Pancreas (tissue), 10 donors: ENCODE measurements around the gene STYX. TPM values are rescaled to one million over a fixed set of nuclear protein-coding genes. Genes with fewer than 3 reads are reported as not detected.

Source experiments
- ATAC-seq, 4 donors: fragments of 200-7000 bp; cut with Tn5 transposase; one replicate each; pipeline versions ENCODE4 v1.8.0 to v1.9.1; 2020; ENCODE audit warnings: mild to moderate bottlenecking in 4 of 4, moderate library complexity in 4 of 4
- DNase-seq, 6 donors: peaks; one replicate each; pipeline ENCODE4 v3.0.0-alpha.2; 2020
- FAIRE-seq: peaks from 2 replicates; lab custom pipeline; 2012; peaks lifted over from hg19 to GRCh38; lab: Jason Lieb, UNC
- H3K27ac ChIP-seq, 4 donors: fragments of 200-600 bp; sonication (generic); 1 replicate in 3 of 4; 2 replicates in 1 of 4; pipeline versions ENCODE4 v1.5.0 to v1.8.0; 2020
- H3K27me3 ChIP-seq, 4 donors: fragments of 200-600 bp; one replicate each; pipeline ENCODE4 v1.8.0; 2021
- H3K36me3 ChIP-seq, 3 donors: fragments of 200-600 bp; sonication (generic) in 1 of 3; one replicate each; pipeline versions ENCODE4 v1.5.0 to v1.8.0; 2020 to 2021
- H3K4me1 ChIP-seq, 3 donors: fragments of 200-600 bp; one replicate each; pipeline ENCODE4 v1.8.0; 2021
- H3K4me3 ChIP-seq, 4 donors: fragments of 200-600 bp; sonication (generic) in 2 of 4; one replicate each; pipeline versions ENCODE4 v1.5.0 to v1.8.0; 2020 to 2021
- H3K9me3 ChIP-seq, 4 donors: fragments of 200-600 bp; one replicate each; pipeline ENCODE4 v1.8.0; 2021
- CTCF ChIP-seq, 4 donors: fragments of 200-600 bp; sonication (generic) in 3 of 4; IDR thresholded peaks; one replicate each; pipeline versions ENCODE4 v1.5.0 to v1.8.0; 2021; ENCODE audit warnings: antibody characterized with exemption in 4 of 4
- WGBS, 2 donors: extraction: QIAGEN DNeasy Blood & Tissue Kit; methylation state at CpG; one replicate each; pipeline ENCODE4 v1.1.7; 2013; 5-methylcytosine and 5-hydroxymethylcytosine counted together
- intact Hi-C, 3 donors: fragments of 100-400 bp; cut with DNase I; formaldehyde crosslinking; loops; one replicate each; pipeline versions ENCODE4 v1.11.1 to v1.14.2; 2022
- polyA plus RNA-seq, 2 donors: library from polyadenylated mRNA; stranded (reverse); fragments of 200-250 nt; gene quantifications; one replicate each; pipeline ENCODE4 v1.2.3, GENCODE V29; 2013
- total RNA-seq, 6 donors: library from RNA; stranded (reverse); fragmentation: NEBNext Ultra II Directional in 4 of 6; extraction: Animal tissue kit (Norgen Biotek cat#: 25700) in 4 of 6; gene quantifications; one replicate each; pipeline versions ENCODE4 v1.2.1 to v1.2.4, GENCODE V29; 2021 to 2023
- donor health status: healthy with polysubstance abuse.
- donor health status: DM: no; HTN: no; CAD: no; lungs with moderate emphysema.
- donor health status: DM: no; HTN: no; CAD: no.
- donor health status: control.
- donor health status: control.
- donor health status: Bipolar disorder and iron deficiency.
- donor health status: DM: yes; HTN: yes; CAD: no.
- donor health status: DM: no; HTN: no; CAD: no.
- donor health status: DM: no; HTN: no; CAD: no.
- donor health status: DM: yes; HTN: yes; CAD: no.

STYX gene
- total and polyA plus RNA-seq, 8 donors: 2.9 to 7.8 (median 5.1) TPM

GRCh38 chr14:52783206-52783605, 53.2 kb downstream of the STYX start:
- Histone ChIP-seq H3K27ac (no peak overlapping the region), H3K36me3 (peaks cover 0 to 4% (median 0%) of the 10 kb centered on the region in 3 donors), H3K27me3 (no peaks in the 10 kb centered on the region), H3K4me3 (no peak overlapping the region), H3K9me3 (no peaks in the 10 kb centered on the region), H3K4me1 (peaks cover 0 to 5% (median 0%) of the 10 kb centered on the region in 3 donors)
- no peak for DNase-seq
- no peak for FAIRE-seq
- intact Hi-C loops: no loop called here
- no peak for ATAC-seq
- 92 to 93% methylated on average over 1 of the region's 1 CpG for WGBS, 2 donors
- TF ChIP-seq CTCF (IDR thresholded peaks at IDR 0.05): no peak

- Histone ChIP-seq H3K27ac (no peak overlapping the region), H3K4me3 (no peak overlapping the region), H3K36me3 (no peaks in the 10 kb centered on the region), H3K9me3 (no peaks in the 10 kb centered on the region), H3K27me3 (no peaks in the 10 kb centered on the region), H3K4me1 (peaks cover under 1 to 12% (median 10%) of the 10 kb centered on the region in 3 donors)
- no peak for TF ChIP-seq CTCF (IDR thresholded peaks at IDR 0.05)
- FAIRE-seq (no peak), ATAC-seq (no peak), DNase-seq (no peak)
- intact Hi-C loops: no loop called here
Measured at GRCh38 chr14:52786887-52787286, 56.9 kb downstream of the STYX start.

- Histone ChIP-seq H3K27ac (no peak overlapping the region), H3K4me3 (peak overlapping the region in 2 of 4 donors; percentile 57 to 66), H3K9me3 (no peaks in the 10 kb centered on the region), H3K27me3 (no peaks in the 10 kb centered on the region), H3K4me1 (peaks cover 7 to 20% (median 12%) of the 10 kb centered on the region in 3 donors), H3K36me3 (no peaks in the 10 kb centered on the region)
- ATAC-seq: no peak
- intact Hi-C loops: no loop called here
- FAIRE-seq: no peak
- 45 to 74% methylated on average over 2 of the region's 2 CpGs for WGBS, 2 donors
- DNase-seq: no peak
- no peak for TF ChIP-seq CTCF (IDR thresholded peaks at IDR 0.05)
Measured at GRCh38 chr14:52789118-52789517, 59.2 kb downstream of the STYX start.

- H3K4me1 ChIP-seq: peaks cover 7 to 20% (median 12%) of the 10 kb centered on the region in 3 donors
- DNase-seq (no peak), FAIRE-seq (no peak), ATAC-seq (no peak)
- H3K9me3 ChIP-seq: no peaks in the 10 kb centered on the region
- peak overlapping the region; percentile 57 to 73 (median 68) for H3K4me3 ChIP-seq
- H3K27me3 ChIP-seq: no peaks in the 10 kb centered on the region
- WGBS, 2 donors: 22 to 34% methylated on average over 18 of the region's 18 CpGs
- no peak for TF ChIP-seq CTCF (IDR thresholded peaks at IDR 0.05)
- intact Hi-C loops: no loop called here
- peak overlapping the region in 1 of 4 donors; percentile 91 for H3K27ac ChIP-seq
- H3K36me3 ChIP-seq: no peaks in the 10 kb centered on the region
Measured at GRCh38 chr14:52790011-52790755, 60.2 kb downstream of the STYX start.

- Histone ChIP-seq H3K4me1 (peaks cover 7 to 20% (median 12%) of the 10 kb centered on the region in 3 donors), H3K27me3 (no peaks in the 10 kb centered on the region), H3K4me3 (peak overlapping the region; percentile 57 to 73 (median 68)), H3K27ac (peak overlapping the region; percentile 91 to 96 (median 94)), H3K36me3 (no peaks in the 10 kb centered on the region), H3K9me3 (no peaks in the 10 kb centered on the region)
- DNase-seq: no peak
- intact Hi-C loops: no loop called here
- WGBS, 2 donors: 1% methylated on average over 26 of the region's 26 CpGs
- ATAC-seq: peak in 1 of 4 donors; percentile 0
- TF ChIP-seq CTCF (IDR thresholded peaks at IDR 0.05): no peak
- no peak for FAIRE-seq
Measured at GRCh38 chr14:52790756-52791222, 60.8 kb downstream of the STYX start.
